Muscle layer of duodenum (tissue), 2 donors: ENCODE measurements around the gene TMEM154.

Source experiments
- H3K27ac ChIP-seq: one replicate; pipeline ENCODE4 v1.7.0; 2013; ENCODE audit warnings: mild to moderate bottlenecking, low read length
- H3K27me3 ChIP-seq: one replicate; pipeline ENCODE4 v1.7.0; 2013; ENCODE audit warnings: low read depth, mild to moderate bottlenecking, control low read depth, low read length
- H3K36me3 ChIP-seq, 2 donors: one replicate each; pipeline ENCODE4 v1.7.0; 2013; ENCODE audit warnings: low read length in 2 of 2, control low read depth in 1 of 2, mild to moderate bottlenecking in 1 of 2; ENCODE audit not compliant: insufficient read depth in 2 of 2, control insufficient read depth in 1 of 2
- H3K4me1 ChIP-seq, 2 donors: one replicate each; pipeline ENCODE4 v1.7.0; 2013; ENCODE audit warnings: low read length in 2 of 2, mild to moderate bottlenecking in 2 of 2, control low read depth in 1 of 2, moderate library complexity in 1 of 2; ENCODE audit not compliant: insufficient read depth in 2 of 2, control insufficient read depth in 1 of 2
- H3K4me3 ChIP-seq, 2 donors: one replicate each; pipeline ENCODE4 v1.7.0; 2013; ENCODE audit warnings: low read length in 2 of 2, low read depth in 1 of 2, mild to moderate bottlenecking in 1 of 2
- H3K9me3 ChIP-seq, 2 donors: one replicate each; pipeline ENCODE4 v1.7.0; 2013; ENCODE audit warnings: low read length in 2 of 2, control low read depth in 1 of 2, mild to moderate bottlenecking in 1 of 2; ENCODE audit not compliant: control insufficient read depth in 1 of 2
- donor health status: healthy.

TMEM154 gene

GRCh38 chr4:152693871-152694270, 14.1 kb upstream of the TMEM154 start:
- Histone ChIP-seq H3K27ac (no peak overlapping the region), H3K4me1 (no peaks in the 10 kb centered on the region), H3K4me3 (no peak overlapping the region), H3K27me3 (no peaks in the 10 kb centered on the region), H3K36me3 (no peaks in the 10 kb centered on the region), H3K9me3 (no peaks in the 10 kb centered on the region)

DNA sequence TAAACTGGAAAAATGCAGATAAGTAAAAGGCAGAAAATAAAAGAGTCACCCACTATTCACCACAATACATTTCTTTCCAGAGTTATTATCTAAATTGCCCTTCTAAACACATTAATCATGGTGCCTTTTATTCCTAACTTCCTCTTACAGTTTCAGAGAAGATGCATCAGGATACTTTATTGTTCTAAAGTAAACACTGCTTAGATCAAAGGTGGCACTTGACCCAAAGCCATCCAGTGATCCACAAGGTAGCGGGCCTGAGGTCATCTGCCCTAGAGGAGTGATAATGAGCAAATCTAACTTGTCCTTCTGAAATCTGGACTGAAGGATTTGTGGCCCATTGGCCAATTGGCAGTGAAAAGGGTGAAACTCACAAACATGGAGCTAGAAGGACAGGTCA, 12.0 kb upstream of the TMEM154 start:
- Histone ChIP-seq H3K4me1 (no peaks in the 10 kb centered on the region), H3K9me3 (no peaks in the 10 kb centered on the region), H3K27ac (no peak overlapping the region), H3K36me3 (no peaks in the 10 kb centered on the region), H3K27me3 (no peaks in the 10 kb centered on the region), H3K4me3 (no peak overlapping the region)

- H3K36me3 ChIP-seq = no peaks in the 10 kb centered on the region
- no peaks in the 10 kb centered on the region for H3K27me3 ChIP-seq
- H3K9me3 ChIP-seq = no peaks in the 10 kb centered on the region
- H3K4me3 ChIP-seq = no peak overlapping the region
- H3K4me1 ChIP-seq = no peaks in the 10 kb centered on the region
- no peak overlapping the region for H3K27ac ChIP-seq
These were observed 11.2 kb upstream of the TMEM154 start for GRCh38 chr4:152690706-152691651.

- H3K4me3 ChIP-seq = no peak overlapping the region
- H3K4me1 ChIP-seq = no peaks in the 10 kb centered on the region
- H3K36me3 ChIP-seq = no peaks in the 10 kb centered on the region
- H3K9me3 ChIP-seq = no peaks in the 10 kb centered on the region
- no peak overlapping the region for H3K27ac ChIP-seq
- H3K27me3 ChIP-seq = no peaks in the 10 kb centered on the region
These were observed 10.1 kb upstream of the TMEM154 start for GRCh38 chr4:152689615-152690501.

- Histone ChIP-seq H3K4me1 (no peaks in the 10 kb centered on the region), H3K36me3 (no peaks in the 10 kb centered on the region), H3K4me3 (no peak overlapping the region), H3K27me3 (no peaks in the 10 kb centered on the region), H3K9me3 (no peaks in the 10 kb centered on the region), H3K27ac (no peak overlapping the region)
These were observed 8.3 kb upstream of the TMEM154 start for GRCh38 chr4:152687974-152688599.

DNA sequence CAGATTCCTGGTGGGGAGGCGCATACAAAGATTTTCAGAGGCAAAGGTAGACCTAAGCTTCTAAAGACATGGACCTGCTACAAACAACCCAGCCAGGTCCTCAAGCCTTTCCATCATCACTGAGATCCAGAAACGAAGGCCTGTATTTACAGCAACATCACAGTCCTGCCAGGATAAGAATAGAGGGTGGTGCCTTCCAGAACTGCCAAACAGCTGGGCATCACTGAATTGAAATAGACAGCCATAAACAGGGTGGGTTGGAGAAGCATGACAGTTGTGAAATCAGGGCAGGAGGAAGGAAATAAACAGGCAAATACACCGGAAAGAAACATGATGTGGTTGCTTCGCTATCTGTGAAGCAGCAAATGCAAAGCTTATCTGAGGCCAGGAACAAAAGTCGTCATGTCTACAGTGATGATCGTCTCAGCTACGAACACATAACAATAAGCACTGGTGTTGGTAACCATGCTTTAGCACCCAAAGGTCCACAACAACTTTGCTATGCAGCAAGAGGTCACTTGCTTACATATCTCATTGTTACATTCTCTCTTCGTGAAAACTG, 6.7 kb upstream of the TMEM154 start:
- H3K4me3 ChIP-seq = no peak overlapping the region
- no peak overlapping the region for H3K27ac ChIP-seq
- H3K9me3 ChIP-seq = no peaks in the 10 kb centered on the region
- no peaks in the 10 kb centered on the region for H3K27me3 ChIP-seq
- H3K36me3 ChIP-seq = no peaks in the 10 kb centered on the region
- no peaks in the 10 kb centered on the region for H3K4me1 ChIP-seq

- Histone ChIP-seq H3K4me3 (no peak overlapping the region), H3K27ac (no peak overlapping the region), H3K9me3 (no peaks in the 10 kb centered on the region), H3K4me1 (no peaks in the 10 kb centered on the region), H3K36me3 (no peaks in the 10 kb centered on the region), H3K27me3 (no peaks in the 10 kb centered on the region)
These were observed 4.8 kb upstream of the TMEM154 start for GRCh38 chr4:152684587-152684986.

- no peaks in the 10 kb centered on the region for H3K36me3 ChIP-seq
- H3K4me3 ChIP-seq = no peak overlapping the region
- H3K4me1 ChIP-seq = no peaks in the 10 kb centered on the region
- no peak overlapping the region for H3K27ac ChIP-seq
- no peaks in the 10 kb centered on the region for H3K27me3 ChIP-seq
- no peaks in the 10 kb centered on the region for H3K9me3 ChIP-seq
These were observed 4.2 kb upstream of the TMEM154 start for GRCh38 chr4:152684007-152684406.

DNA sequence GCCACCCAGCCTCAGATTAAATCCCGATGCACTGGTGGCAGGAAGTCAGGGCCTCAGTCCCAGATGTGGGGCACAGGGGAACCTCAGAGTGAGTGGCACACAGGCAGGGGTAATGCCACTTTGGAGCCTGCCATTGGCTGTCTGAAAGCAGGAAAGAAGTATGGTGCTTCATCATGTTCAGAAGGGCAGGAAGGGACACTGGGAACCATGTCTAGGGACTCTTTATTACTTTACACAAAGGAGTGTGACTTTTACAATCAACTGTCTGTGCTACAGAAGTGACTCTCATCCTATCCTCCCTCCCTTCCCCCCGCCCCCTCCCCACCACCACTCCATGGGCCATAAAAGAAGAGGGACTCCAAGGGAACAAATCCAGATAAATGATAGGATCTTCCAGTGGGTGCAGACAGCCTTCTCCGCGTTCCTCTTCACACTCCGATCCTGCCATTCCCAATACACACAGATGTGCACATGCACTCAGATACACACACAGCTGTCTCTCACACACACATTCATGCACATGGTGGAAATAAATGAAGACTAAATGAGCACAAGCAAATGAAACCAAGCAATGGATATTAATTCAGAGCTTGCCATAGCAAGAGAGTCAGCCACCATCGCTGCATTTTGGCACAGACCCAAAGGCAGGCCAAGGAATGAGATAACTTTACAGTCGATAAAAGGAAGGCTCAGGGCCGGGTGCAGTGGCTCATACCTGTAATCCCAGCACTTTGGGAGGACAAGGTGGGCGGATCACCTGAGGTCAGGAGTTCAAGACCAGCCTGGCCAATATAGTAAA, 2.5 kb upstream of the TMEM154 start:
- no peaks in the 10 kb centered on the region for H3K4me1 ChIP-seq
- H3K27me3 ChIP-seq = no peaks in the 10 kb centered on the region
- H3K36me3 ChIP-seq = no peaks in the 10 kb centered on the region
- no peak overlapping the region for H3K27ac ChIP-seq
- no peak overlapping the region for H3K4me3 ChIP-seq
- H3K9me3 ChIP-seq = no peaks in the 10 kb centered on the region

DNA sequence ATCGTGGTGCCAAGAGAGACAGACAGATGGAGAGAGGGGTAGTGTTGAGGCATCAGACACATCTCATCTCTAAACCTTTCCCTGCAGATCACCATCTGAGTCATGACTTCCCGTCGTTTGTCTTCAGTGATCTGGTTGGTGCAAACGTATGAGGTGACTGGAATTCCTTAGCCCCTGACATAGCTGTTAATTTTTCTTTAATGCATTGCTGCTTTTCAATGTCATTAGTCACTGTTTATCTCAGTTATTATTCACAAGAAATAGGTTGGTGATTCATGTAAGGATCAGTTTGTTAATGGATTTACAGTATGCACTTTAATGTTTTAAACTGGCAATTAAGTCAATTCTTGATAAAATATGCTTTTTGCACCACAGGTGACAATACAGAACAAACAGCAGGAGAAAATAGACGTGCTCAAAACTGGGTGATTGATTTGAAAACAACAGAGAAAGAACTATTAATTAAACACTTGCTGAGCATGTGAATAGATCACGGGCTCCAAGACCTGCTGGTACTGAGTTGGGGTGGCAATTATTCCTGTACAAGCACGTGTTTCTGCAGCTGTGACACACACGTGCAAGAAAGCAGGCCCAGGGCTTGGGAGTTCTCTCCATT, 1.3 kb upstream of the TMEM154 start:
- Histone ChIP-seq H3K27ac (no peak overlapping the region), H3K4me3 (no peak overlapping the region), H3K27me3 (no peaks in the 10 kb centered on the region), H3K9me3 (no peaks in the 10 kb centered on the region), H3K4me1 (no peaks in the 10 kb centered on the region), H3K36me3 (no peaks in the 10 kb centered on the region)
